DOHH2 (cell line): ENCODE measurements around the gene AIMP2.

Source experiments
- CTCF ChIP-seq: fragments of 200-600 bp; sonication (generic); IDR thresholded peaks from one replicate; pipeline ENCODE4 v1.5.1; 2014; ENCODE audit warnings: antibody characterized with exemption, mild to moderate bottlenecking, low read depth, low read length; ENCODE audit not compliant: poor library complexity, severe bottlenecking
- EZH2phosphoT487 ChIP-seq: fragments of 200-600 bp; sonication (generic); IDR thresholded peaks from 2 replicates; pipeline ENCODE4 v1.6.1; 2017; ENCODE audit warnings: borderline replicate concordance, mild to moderate bottlenecking, antibody characterized with exemption, low read length, moderate library complexity, mixed read lengths

- TF ChIP-seq CTCF = no peak
- no peak for TF ChIP-seq EZH2phosphoT487
These were observed 19.5 kb downstream of the AIMP2 start for GRCh38 chr7:6028563-6028962.
